Left colon (tissue), 2 donors: ENCODE measurements around the gene CRYBG1. TPM values are rescaled to one million over a fixed set of nuclear protein-coding genes. Genes with fewer than 3 reads are reported as not detected.

Source experiments
- ATAC-seq: fragments of 200-7000 bp; cut with Tn5 transposase; one replicate; pipeline ENCODE4 v1.9.1; 2020; ENCODE audit warnings: mild to moderate bottlenecking, moderate library complexity
- DNase-seq, 2 donors: peaks; one replicate each; pipeline ENCODE4 v3.0.0-alpha.2; 2020
- intact Hi-C, 2 donors: fragments of 100-400 bp; cut with DNase I in 1 of 2; cut with micrococcal nuclease in 1 of 2; formaldehyde crosslinking; loops; one replicate each; pipeline versions ENCODE4 v1.11.2 to v1.14.0; 2022; cut with DNase I, micrococcal nuclease
- long read RNA-seq: library from polyadenylated mRNA; unstranded; transcript quantifications from one replicate; pipeline ENCODE4 v2.0.0, GENCODE V29; 2021
- total RNA-seq, 2 donors: library from RNA; stranded (reverse); fragmentation: NEBNext Ultra II Directional; extraction: Animal tissue kit (Norgen Biotek cat#: 25700); gene quantifications; one replicate each; pipeline ENCODE4 v1.2.1, GENCODE V29; 2021
- donor health status: DM: no; HTN: no; CAD: no.
- donor health status: DM: yes; HTN: yes; CAD: no.

The CRYBG1 gene, protein sequence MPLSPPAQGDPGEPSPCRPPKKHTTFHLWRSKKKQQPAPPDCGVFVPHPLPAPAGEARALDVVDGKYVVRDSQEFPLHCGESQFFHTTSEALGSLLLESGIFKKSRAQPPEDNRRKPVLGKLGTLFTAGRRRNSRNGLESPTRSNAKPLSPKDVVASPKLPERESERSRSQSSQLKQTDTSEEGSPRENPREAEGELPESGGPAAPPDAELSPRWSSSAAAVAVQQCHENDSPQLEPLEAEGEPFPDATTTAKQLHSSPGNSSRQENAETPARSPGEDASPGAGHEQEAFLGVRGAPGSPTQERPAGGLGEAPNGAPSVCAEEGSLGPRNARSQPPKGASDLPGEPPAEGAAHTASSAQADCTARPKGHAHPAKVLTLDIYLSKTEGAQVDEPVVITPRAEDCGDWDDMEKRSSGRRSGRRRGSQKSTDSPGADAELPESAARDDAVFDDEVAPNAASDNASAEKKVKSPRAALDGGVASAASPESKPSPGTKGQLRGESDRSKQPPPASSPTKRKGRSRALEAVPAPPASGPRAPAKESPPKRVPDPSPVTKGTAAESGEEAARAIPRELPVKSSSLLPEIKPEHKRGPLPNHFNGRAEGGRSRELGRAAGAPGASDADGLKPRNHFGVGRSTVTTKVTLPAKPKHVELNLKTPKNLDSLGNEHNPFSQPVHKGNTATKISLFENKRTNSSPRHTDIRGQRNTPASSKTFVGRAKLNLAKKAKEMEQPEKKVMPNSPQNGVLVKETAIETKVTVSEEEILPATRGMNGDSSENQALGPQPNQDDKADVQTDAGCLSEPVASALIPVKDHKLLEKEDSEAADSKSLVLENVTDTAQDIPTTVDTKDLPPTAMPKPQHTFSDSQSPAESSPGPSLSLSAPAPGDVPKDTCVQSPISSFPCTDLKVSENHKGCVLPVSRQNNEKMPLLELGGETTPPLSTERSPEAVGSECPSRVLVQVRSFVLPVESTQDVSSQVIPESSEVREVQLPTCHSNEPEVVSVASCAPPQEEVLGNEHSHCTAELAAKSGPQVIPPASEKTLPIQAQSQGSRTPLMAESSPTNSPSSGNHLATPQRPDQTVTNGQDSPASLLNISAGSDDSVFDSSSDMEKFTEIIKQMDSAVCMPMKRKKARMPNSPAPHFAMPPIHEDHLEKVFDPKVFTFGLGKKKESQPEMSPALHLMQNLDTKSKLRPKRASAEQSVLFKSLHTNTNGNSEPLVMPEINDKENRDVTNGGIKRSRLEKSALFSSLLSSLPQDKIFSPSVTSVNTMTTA (N-terminal part only)
- 10 to 100 TPM; 73.7 to 77.5 TPM for total RNA-seq
- long read RNA-seq, partial matches to known transcripts = 16 of 24 reads
- long read RNA-seq, other reads (novel, unspliced or antisense) = 8 of 24 reads

DNA sequence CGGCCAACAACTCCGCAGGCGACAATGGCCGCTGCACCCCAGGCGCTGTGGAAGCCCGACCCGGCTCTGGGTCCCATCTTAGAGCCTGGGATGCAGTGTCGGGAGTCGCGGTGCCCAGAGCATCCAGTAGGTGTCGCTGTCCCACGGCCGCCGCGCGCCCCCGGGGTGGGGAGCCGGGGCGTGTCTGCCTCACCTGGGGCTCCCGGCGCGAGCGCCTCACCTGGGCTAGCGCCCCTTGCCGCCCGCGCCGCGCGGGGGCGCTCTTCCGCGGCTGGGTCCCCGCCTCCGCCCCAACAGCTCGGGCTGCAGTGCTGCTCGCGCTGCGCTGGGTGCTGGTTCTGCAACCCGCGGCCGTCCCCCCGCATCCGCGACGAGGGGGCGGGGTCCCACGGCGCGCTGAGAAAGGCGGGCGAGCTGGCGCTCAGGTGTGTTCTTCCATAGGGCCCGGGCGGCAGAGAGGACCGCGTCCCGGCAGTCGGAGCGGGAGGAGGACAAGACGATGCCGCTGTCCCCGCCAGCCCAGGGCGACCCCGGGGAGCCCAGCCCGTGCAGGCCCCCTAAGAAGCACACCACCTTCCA is at the start of gene CRYBG1:
Gene CRYBG1 (plus strand): TSS at position 308 of the 579 bp plus-strand sequence. CDS start 192 bp downstream, at position 500.
- ATAC-seq = peak; percentile 96
- intact Hi-C loops = no loop called here

DNA sequence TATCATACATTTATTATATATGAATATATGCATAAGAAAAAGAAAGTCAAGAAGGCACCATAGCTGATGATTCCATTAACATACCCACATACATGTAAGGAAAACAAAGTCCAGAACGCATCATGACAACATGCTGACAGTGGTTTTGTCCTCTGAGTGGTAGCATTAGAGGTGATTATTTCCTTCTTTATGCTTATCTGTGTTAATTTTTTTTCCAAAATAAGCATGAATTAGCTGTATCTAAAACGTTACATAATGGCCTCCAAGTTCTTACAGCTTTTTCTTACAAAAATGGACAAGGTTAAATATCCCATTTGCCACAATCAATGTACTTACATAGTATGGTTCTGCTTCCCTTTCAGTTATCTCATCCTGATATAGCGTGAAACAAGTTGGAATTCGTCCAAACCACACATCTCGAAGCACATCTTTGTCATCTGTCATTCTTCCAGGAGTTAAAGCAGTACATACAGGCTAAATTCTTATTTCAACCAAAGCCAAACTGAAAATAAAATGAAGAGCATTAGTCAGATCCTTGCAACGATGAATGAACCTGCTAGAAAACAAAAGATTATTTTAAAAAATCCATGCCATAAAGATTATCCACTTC is 44.6 kb upstream of the CRYBG1 start:
- ATAC-seq = no peak
- intact Hi-C loops = no loop called here
- DNase-seq = no peak

More for the DNA sequence above, at the start of gene CRYBG1:
- DNase-seq = peak; percentile 63 to 82

DNA sequence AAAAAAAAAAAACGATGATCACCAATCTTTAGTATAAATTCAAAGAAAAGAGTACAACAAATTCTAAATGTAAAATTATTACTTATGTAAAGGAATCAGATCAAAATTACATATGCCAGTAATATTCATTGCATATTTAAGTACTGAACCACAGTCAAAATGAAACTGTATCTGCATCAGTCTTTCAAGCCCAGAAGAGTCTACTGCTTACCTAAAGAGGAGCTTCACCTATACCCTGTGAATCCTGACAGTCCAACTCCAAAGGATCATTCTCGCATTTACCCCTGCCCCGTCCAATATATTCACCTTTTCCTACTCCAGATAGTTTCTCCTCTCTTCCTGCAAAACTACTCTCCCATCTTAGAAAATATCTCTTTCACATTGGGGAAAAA is 44.1 kb upstream of the CRYBG1 start:
- ATAC-seq (no peak), DNase-seq (no peak)
- intact Hi-C loops = no loop called here

DNA sequence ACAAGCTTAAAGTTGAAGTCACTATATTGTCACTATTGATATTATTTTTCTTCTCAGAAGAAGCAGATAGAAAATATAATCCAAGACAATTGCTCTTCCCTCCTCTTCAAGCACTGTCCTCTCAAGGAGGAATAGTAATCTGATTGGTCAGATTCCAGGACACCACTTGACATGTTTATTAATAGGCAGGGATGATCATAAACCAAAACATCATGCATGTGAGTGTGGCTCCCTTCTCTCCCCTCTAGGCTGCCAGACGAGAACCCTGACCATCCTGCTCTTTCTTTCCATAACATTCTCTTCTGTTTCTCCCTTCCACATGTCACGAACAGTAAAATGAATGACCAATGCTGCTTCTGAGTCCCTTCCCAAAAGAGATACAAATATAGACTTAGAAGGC is 42.5 kb upstream of the CRYBG1 start:
- intact Hi-C loops = no loop called here
- DNase-seq = no peak
- no peak for ATAC-seq

DNA sequence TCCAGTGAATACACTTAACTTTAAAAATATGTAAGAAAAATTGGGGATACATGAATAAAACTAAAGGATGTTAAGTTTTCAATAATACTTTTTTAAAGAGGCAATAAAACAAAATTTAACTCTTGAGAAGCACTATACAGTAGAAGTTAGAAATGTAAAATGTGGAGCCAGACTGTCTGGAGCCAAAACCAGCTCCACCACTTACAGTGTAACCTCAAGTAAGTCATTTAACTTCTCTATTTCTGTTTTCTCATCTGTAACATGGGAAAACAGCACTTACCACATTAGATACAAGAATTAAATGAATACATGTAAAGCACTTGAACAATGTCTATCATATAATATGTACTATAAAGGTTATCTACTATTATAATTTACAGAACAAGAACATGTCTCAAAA is 41.7 kb upstream of the CRYBG1 start:
- ATAC-seq (no peak), DNase-seq (no peak)
- intact Hi-C loops = no loop called here

DNA sequence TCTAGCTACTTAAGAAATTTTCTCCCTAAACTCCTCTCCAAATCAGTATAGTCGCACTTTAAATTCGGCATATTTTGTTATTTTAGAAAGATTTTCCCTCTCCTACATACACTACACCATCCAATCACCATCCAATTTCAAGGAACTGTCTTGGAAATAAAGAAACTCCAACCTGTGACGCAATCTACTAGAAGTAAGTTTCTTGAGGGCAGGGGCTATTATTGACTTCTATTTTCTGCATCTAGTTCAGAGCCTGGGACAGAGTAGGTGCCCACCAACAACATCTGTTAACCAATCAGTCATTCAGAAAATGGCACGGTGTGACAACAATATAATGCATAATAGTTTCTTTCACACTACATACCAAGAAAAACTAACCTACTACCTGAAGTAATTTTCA is 38.6 kb upstream of the CRYBG1 start:
- DNase-seq = no peak
- ATAC-seq = no peak
- intact Hi-C loops = no loop called here

DNA sequence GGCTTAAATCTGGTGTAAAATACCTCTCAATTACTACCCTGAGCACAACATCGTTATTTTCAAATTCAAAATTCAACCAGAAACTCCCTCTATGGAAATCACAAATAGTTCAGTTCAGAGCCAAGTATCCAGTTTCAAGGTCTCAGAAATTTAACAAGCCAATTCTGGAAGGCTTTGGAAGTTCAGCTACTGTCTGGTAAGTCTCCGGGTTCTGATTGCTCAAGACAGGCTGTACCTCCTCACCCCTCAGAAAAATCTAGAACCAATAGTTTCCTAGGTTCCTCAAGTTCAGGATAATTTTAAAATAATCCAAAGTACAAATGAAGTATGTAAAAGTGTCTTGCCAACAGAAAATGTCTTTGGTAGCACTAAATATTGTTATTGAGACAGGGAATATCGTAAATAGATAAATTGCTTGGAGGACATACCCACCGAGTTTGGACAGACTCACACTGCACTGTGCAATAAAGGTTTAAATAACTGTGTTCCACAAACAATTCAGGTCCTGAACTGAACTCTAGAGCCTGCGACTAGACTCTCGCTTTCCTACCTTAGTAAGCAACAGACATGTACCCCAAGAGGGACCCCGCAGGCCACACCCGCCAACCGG is 35.7 kb upstream of the CRYBG1 start:
- DNase-seq = no peak
- intact Hi-C loops = no loop called here
- peak; percentile 23 for ATAC-seq

DNA sequence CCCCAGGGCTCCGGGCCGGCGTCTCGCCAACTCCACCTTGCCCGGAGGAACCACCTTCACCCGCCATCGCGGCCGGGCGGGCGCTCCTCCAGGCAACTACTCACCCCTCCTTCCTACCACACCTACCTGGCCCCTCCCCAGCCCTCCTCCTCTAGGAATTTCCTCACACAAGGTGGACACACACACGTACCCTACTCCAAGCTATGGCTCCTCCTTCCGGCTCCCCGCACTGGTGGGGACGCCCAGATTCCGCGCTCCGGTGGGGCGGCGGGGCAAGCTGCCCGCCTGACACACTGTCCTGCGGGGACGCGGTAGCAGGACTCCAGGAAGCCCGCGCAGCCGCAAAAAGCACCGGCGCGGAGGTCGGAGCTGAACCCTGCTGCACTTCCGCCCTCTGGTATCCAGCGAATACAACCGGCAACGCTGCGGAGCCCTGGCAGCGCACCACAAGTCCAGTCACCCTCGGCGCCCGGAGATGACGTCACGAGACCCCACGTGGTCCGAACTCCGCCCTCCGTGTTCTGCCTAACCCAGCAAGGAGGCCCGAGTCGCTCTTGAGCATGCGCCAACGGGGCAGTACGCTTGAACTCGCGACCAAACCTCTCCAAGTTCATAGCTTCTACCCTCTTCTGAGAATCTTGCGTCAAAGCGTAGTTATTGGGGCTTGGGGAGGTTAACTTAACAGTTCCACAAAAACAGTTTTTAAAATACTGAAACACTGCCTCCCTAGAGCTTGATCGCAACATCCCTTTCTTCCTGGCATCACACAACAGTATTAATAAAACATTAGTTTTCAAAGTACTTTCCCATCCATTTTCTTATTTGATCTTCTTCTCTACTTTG is 35.0 kb upstream of the CRYBG1 start, which contains the start of gene ATG5:
Gene ATG5 (minus strand): TSS at position 425 of the 843 bp plus-strand sequence. CDS start 9,552 bp downstream, outside the sequence.
- intact Hi-C loops = no loop called here
- DNase-seq (peak; percentile 100), ATAC-seq (peak; percentile 88)

DNA sequence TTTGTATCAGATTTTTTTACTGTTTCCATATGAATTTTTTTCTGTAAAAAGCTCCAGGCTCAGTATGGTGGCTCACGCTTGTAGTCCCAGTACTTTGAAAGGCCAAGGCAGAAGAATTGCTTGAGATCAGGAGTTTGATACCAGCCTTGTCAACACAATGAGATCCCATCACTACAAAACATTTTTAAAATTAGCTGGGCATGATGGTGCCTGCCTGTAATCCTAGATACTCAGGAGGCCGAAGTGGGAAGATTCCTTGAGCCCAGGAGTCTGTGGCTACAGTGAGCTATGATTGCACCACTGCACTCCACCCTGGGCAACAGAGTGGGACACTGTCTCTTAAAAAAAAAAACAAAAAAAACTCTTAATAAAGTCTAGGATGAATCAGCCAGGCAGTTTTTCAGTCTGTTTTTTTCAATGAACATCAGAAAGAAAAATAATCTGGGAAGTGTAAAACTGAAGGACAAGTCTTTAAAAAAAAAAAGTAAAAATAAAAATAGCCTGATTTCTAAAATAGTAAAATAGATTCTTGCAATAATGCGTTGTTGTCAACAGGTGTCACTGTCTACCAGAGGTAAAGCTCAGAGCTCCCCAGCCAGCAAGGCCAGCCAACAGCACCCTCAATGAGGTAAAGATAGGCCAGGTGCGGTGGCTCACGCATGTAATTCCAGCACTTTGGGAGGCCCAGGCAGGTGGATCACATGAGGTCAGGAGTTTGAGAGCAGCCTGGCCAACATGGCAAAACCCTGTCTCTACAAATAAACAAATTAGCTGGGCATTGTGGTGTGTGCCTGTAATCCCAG is 25.7 kb upstream of the CRYBG1 start:
- intact Hi-C loops = loop anchor here in 1 of 2 donors (5.0 to 10.0 kb wide), 2 partner anchors 110 to 232 kb away; no protein-coding TSS in a partner anchor
- ATAC-seq (peak; percentile 75), DNase-seq (peak; percentile 39 to 47)

DNA sequence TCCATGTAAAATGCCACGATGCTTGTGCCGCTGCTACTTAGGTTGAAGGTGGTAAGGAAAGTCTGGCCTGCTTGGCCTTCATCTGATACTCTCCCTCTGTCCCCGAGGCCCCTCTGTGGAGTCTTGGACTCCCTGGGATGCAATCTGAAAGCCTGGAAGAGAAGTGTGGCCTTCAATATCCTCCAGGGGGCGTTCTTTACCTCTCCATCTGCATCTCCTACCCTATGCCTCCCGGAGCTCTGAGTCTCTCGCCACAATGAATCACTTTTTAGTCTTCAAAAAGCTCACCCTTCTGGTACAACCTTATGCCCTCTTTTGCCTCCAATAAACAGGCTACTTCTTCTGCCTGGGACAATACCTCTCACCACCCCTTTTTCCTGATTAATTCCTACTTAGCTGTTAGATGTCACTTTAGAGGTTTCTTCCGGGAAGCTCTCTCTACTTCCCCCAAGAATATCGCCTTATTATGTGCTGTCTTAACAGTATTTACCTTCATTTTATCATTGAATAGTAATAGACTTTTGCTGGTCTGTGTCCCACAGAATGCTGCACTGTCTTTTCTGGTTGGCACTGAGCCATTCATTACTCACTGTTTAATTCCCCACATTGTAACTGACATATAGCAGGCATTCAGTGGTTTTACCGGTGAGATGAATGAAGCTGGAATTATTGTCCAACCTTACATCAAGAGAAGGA is 21.0 kb upstream of the CRYBG1 start:
- ATAC-seq (peak; percentile 90), DNase-seq (peak; percentile 42 to 44)
- intact Hi-C loops = loop anchor here in 1 of 2 donors (5.0 to 10.0 kb wide), 2 partner anchors 105 to 228 kb away; no protein-coding TSS in a partner anchor

DNA sequence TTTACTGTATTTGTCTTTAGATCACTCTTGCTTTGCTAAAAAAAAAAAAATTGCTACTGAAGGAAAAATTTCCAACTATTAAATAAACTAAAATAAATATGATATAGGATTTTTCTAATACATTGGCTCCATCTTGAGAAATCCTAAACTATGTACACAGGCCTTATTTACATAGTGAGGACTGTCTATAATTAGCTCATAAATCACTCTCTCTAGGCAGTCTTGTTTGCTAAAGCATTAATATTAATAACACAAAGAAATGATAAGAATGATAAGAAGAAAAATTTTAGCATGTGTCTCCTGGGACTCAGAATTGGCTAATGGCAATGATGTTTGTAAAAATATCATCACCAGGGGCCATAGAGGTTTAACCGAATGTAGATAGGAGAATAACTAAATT is 13.3 kb upstream of the CRYBG1 start:
- intact Hi-C loops = no loop called here
- no peak for ATAC-seq
- DNase-seq = no peak

DNA sequence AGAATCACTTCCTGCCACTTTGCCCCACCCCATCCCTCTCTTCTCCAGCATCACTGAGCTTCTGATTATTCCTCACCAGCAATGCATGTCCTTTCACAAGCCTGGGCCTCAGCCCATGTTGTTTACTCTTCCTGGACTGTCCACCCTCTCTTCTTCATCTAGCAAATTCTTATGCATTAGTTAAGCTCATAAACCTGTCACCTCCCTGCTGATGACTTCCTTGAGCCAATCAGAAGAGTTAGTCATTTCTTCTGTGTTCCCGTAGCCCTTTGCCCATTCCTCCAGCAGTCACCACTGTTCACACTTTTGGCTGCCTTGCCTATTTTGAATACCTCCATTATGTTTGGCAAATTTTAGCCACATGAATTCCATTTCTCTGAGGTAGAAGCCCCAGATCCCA is 4.1 kb upstream of the CRYBG1 start:
- no peak for ATAC-seq
- DNase-seq = no peak
- intact Hi-C loops = no loop called here

DNA sequence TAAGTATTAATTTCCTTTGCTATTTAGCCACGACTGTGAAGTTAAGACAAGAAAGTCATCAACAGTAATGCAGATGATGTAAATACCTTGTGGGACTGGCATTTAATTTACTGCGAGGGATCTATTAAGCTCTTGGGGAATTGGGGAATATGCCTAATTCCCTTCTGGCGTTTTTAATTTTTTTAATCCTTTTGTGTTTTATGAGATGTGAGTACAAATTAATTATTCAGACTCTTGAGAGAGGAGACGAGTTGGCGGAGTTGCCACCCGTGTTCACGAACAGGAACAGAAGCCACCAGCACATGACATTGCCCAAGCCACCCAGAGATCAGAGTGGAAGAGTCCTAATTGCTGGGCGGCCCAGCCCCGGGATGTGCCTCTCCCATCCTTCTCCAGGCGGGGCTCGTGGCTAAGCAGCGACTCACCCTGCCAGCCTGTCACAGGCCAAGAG is 533 bp upstream of the CRYBG1 start:
- ATAC-seq = no peak
- no peak for DNase-seq
- intact Hi-C loops = no loop called here

DNA sequence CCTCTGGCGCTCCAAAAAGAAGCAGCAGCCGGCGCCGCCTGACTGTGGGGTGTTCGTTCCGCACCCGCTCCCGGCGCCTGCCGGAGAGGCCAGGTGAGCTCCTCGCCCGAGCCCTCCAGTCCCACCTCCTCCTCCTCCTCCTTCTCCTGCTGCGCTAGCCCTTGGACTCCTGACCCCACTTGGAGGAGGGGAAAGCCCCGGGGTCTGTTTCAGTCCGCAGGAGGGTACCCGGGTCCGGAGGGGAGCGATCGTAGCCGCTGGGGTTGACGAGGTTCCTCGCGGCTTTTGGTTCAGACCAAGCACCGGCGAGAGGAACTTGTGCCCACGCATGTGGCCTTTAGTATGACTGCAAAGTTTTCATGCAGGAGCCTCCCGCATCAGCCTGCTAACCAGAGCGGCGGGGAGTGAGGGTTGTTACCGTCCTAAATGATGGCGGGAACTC is 493 bp downstream of the CRYBG1 start:
- DNase-seq (peak; percentile 37 to 44), ATAC-seq (peak; percentile 64)
- intact Hi-C loops = no loop called here
